Activated CD8-positive, alpha-beta memory T cell treated with anti-CD3 and anti-CD28 coated beads, Interleukin-2, amount 50 U/mL, for 24 hours (primary cell): Measurements from ENCODE around the gene COL23A1.

ENCODE experiments used
- DNase-seq: peaks from one replicate; pipeline ENCODE4 v3.0.0-alpha.2; 2020; ENCODE audit errors: extremely low read depth

COL23A1 gene

DNA sequence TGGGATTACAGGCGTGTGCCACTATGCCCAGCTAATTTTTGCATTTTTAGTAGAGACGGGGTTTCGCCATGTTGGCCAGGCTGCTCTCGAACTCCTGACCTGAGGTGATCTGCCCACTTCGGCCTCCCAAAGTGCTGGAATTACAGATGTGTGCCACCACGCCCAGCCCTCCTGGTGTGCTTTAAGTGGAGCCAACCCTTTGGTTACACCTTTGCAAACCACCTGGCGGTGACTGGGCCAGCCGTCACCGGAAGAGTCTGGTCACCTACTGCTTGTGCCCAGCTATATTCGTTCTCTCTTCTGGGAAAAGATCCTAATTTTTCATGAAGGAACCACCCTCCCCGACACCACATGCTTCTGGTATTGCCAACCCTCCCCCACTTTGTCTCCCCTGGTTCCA is 35.9 kb downstream of the COL23A1 start:
- no peak for DNase-seq

DNA sequence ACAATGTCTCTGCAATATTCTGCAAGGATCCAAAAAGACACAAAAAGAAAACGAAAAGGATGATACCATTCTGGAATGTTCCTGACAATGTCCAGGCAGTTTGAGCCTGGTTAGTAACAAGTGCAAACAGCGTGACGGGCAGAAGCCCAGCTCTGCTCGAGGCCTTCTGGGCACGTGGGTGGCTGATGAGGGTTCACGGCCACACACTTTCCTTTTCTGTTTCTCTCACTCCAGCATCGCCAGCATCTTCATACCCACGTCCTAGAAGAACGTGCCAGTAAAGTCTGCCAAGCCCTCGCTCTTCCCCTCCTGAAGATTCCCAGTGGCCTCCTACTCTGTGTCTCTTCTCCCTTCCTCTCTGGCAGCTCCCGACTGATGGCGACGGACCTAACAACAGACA is 36.7 kb downstream of the COL23A1 start:
- DNase-seq = no peak

DNA sequence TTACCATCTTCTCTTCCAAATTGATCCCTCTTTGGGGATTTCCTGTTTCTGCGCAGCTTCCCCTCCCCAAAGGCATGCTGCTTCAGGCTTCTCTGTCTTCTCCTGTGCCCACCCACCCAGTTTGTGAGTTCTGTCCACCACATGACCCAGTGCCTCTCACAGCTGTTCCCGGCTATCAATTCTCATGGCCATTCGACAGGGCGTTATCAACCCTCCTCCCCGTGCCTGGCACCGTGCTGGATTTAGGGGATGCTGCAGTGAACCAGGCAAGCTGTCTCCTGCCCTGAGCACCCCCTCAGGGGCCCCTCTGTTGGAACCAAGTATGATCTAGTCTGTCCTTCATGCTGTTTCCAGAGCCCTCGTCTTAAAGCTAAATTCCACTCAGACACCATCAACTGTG is 38.7 kb downstream of the COL23A1 start:
- no peak for DNase-seq

DNA sequence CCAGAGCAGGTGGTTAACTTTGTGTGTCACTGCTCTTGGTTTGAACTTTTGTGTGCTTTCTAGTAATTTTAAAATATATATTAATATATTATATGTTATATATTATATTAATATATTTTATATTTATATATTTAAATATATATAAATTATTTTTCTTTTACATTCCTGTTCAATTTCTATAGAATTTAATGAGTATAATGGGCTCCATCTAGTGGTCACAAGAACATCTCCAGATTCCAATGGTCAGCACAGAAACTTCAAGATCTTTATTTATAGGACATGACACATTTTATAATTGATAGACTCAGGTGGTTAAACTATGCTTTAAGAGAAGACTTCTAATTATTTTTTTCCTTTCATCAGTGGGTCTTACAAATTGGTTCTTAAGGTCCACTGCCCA is 39.1 kb downstream of the COL23A1 start:
- DNase-seq = no peak

DNA sequence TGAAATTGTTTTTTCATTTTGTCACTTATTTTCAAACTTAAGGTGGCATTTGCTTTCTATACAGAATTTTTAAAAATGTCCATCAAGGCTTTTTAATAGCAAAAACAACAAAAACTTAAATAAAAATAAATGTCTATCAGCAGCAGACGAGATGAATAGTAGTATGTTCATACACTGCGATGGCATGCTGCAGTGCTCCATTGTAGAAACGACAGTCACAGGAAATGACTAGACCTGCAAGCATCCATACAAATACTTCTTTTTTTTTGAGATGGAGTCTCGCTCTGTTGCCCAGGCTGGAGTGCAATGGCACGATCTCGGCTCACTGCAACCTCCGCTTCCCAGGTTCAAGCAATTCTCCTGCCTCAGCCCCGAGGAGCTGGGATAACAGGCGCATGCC is 41.4 kb downstream of the COL23A1 start:
- DNase-seq = no peak

DNA sequence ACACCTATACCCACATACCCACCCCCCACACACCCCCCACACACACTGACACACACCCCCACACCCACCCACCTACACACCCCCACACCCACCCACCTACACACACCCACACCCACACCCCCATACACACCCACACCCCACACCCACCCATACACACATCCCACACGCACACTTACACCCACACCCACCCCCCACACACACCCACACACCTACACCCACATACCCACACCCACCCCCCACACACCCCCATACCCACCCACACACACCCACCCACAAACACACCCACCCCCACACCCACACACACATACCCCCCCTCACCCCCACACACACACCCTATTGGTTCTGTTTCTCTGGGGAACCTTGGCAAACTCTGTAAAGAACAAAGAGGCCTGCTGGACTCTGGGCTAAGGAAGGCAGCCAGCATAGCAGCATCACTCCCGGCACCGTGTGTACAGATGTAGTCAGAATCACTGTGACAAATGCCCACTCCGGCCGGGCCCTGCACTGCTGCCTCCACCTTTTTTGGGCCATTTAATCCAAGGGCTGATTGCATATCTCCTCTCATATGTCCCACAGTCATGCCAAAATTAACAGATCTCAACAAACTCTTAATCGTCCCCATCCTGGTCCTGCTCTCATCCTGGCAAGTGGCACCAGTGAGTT is 42.3 kb downstream of the COL23A1 start:
- no peak for DNase-seq

DNA sequence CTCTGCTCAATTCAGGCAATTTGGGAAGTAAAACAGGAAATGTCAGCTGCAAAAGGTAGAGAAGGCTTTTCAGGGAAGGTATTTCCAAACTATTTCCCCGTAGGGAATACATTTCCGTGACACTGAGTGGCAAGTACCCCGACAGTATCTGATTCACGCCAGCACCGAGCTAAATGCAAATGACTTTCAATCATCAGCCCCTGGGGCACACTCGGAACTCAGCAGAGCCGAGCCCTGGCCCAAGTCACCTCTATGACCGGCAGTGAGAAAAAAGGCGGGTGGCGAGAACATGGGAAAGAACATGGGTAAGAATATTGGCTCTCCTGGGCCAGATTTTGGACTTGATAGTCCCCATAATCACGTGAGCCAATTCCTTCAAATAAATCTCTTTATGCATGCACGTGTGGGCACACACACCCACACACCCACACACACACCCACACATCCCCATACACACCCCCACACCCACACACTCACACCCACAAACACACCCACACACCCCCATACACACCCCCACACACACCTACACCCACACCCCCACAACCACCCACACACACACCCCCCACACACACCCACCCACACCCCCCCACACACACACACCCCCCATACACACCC is 43.0 kb downstream of the COL23A1 start:
- DNase-seq = no peak

DNA sequence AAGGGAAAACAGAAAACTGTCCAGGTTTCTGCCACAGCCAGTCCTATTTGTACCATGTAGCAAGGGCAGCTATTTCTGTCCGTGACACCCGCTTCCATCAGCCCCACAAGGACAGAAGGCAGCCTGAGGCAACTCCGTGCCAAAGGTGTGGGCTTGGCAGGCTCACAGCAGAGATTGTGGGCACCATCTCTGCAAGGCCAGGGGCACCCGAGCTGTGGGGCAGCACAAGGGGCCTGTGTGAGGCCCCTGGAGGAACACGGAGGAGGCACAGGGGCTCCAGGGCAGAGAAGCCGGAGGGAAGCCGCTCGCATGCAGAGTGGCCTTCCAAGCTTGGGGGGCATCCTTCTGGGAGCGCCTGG is 43.5 kb downstream of the COL23A1 start:
- DNase-seq = no peak

DNA sequence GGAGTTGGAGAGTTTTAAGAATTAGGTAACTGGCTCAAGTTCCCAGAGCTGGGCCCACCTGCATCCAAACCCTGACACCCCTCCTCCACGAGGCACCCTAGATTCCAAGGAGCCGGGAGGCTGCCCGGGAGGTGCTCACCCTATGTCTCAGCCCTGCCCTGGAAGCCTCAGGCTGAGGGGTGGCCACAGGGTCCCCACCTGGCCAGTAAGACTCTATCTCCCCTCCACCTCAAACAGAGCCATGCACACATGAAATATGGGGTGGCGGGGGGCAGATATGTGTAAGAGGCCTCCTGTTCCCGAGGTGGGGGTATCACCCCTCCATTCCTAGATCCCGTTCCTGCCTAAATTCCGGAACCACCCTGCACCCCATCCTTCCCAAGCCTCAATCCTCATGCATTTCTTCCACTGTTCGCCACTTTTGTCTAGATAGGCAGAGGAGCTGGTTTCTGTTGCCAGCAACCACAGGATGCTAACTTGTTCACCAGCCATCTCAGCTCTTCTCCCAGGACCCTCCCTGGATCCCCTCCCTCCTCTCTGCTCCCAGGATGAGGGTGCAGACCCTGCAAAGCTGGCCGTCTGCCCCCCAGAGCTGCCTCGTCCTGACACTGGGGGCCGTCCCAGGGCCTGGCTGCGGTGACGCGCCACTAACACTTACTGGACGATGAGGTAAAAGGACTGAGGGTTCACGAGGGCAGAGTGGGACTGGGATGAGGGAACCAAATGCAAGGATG is 44.1 kb downstream of the COL23A1 start:
- no peak for DNase-seq

DNA sequence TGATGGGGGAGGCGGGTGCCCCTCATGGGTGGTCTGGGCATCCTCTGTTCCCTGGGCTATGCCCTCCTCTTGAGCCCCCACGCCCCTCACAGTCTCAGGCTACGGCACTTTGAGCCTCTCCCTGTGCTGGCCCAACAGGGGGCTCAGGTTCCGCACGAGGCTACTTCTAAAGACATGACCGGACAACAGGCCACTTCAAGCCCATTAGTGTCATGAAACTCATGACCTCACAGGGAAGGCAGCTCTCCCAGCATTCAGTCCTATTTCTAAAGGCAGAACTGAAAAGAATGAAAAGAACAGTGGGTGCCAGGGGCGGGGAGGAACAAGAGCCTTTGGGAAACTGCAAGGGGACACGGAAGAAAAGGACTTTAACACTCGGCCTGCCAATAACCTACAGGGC is 45.0 kb downstream of the COL23A1 start:
- no peak for DNase-seq

DNA sequence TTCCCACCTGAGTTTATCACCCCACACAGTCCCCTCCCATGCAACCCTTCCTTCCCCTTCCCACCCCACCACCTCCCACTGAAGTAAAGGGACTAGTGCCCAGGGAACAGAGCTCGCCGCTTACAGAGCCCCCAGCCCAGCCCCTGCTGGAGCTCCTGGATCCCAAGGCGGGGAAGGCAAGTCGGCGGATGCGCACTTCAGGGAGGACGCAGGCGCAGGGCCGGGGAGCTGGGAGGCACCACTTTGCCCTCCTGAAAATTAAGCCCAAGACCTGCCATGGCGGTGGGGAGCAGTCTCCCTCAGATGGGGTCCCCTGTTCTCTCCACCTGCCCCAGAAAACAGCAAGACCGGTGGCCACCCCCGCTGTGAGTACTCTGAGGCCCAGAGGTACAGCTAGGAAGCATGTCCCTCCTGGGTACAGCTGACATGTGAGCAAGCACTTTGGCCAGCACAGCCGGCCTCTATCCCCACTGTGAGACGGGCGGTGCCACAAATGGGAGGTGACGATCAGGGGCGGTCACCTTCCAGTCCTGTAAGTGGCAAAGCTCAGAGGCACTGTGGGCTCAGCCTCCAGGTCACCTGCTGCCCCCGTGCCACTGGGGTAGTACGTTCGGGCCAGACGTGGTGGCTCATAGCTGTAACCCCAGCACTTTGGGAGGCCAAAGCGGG is 45.9 kb downstream of the COL23A1 start:
- no peak for DNase-seq

DNA sequence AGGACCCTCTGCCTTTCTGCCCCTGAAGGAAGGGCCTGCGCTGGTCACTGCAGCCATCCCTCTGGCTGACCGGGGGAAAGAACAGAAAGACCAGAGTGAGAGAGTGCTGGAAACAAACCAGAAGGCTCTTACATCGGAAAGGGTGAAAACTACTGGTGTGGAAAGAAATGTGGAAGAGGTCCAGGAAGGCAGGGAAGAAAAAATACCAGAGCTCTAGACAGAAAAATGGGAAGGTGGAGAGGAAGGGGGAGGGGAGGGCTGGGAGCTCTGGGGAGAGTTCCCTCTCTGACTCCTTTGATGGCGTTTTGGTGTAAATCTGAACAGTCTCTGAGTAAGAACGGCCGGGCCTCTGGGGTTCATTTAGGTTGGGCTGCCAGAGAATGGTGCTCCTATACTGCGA is 47.7 kb downstream of the COL23A1 start:
- DNase-seq = no peak

DNA sequence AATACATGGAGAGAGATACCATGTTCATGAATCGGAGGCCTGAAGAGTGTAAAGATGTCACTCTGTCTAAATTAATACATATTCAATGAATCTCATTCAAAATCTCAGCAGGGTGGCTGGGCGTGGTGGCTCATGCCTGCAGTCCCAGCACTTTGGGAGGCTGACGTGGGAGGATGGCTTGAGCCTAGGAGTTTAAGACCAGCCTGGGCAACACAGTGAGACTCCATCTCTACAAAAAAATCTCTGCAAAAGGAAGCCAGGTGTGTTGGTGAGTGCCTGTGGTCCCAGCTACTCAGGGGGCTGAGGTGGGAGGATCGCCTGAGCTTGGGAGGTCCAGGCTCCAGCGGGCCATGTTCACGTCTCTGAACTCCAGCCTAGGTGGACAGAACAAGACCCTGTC is 49.7 kb downstream of the COL23A1 start:
- no peak for DNase-seq

DNA sequence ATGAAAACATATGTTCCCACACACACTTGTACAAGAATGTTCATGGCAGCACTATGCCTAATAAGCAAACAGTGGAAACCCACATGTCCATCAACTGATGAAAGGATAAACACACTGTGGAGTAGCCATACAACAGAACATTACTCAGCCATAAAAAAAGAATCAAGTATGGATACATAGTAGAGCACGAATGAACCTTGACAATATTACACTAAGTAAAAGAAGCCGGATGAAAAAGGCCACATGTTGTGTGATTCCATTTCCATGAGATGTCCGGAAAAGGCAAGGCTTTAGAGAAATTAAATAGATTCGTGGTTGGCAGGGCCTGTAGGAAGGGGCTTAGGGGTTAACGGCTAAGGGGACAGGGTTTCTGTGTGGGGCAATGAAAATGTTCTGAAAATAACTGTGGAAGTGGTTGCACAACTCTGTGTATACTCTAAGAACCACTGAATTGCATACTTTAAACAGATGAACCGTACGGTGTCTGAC is 51.4 kb downstream of the COL23A1 start:
- no peak for DNase-seq

DNA sequence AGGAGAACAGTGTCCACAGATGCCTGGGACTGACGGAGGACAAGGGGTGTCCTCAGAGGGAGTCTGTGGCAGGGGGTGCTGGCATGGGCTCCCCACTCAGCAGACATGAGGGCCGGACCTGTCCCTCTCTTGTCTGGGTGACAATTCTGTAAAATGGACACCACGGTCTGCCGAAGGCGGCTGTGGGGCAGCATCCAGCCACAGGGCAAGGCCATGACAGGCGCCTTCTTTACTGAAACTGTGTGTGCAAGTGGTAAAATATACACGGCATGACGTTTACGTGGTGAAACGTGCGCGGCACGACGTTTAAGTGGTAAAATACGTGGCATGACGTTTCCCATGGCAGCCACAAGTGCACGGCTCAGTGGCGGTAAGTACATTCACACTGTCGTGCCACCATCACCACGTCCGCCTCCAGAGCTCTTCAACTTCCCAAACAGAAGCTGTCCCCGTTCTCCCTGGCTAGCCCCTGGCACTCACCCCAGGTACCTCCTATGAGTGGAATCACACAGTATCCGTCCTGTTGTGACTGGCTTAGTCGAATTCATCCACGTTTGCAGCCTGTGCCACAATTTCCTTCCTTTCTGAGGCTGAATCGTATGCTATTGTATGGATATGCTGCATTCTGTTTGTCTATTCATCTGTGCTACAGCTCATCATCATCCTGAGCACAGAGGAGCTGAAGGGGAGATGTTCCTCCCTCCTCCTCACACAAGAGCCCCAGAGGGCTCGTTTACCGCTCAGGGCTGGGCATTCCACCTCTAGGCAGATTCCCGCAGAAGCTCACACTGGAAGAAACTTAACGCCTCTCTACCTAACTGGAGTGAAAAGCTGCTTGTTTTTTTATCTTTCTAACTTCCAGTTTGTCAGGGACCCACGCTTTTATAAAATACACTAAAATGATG is 52.5 kb downstream of the COL23A1 start:
- no peak for DNase-seq

DNA sequence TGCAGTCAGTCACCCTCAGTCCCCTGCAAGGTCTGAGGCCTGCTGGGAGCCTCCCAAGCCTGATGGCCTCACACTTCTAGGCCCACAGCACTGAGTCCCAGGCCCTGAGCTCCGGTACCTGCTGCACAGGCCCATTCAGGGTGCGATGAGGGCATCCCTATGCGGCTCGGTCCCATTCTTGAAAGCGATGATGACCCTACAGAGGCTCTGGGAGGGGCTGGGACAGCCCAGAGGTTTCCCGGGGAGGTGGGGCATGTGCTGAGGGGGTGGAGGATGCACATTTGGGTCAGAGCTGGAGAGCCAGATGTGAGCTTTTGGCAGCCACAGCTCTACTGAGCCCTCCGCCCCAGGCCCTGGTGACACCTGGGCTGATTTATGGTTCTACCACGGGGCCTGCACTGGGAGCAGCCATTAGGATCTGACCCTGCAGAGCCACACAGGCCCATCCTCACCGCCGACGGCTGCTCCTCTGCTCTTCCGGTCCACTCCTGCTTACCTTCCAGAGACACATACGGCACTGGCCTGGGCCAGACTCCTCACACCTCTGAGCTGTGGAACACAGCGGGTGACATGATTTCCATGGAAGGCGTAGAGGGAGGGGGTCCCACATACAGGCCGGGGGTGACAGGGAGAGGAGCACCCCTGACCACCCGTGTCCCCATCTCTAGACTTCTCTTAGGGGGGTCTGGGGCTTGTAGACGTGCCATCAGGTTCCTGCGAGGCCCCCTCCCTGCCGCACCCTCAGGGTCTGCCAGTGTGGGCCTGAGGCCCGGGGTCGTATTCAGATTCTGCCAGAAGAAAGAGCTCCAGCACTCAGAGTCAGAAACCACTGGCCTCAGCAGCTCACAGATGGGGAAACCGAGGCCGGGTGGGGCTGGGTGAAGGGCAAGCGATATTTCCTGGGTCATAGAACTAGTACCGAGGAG is 53.4 kb downstream of the COL23A1 start:
- no peak for DNase-seq

DNA sequence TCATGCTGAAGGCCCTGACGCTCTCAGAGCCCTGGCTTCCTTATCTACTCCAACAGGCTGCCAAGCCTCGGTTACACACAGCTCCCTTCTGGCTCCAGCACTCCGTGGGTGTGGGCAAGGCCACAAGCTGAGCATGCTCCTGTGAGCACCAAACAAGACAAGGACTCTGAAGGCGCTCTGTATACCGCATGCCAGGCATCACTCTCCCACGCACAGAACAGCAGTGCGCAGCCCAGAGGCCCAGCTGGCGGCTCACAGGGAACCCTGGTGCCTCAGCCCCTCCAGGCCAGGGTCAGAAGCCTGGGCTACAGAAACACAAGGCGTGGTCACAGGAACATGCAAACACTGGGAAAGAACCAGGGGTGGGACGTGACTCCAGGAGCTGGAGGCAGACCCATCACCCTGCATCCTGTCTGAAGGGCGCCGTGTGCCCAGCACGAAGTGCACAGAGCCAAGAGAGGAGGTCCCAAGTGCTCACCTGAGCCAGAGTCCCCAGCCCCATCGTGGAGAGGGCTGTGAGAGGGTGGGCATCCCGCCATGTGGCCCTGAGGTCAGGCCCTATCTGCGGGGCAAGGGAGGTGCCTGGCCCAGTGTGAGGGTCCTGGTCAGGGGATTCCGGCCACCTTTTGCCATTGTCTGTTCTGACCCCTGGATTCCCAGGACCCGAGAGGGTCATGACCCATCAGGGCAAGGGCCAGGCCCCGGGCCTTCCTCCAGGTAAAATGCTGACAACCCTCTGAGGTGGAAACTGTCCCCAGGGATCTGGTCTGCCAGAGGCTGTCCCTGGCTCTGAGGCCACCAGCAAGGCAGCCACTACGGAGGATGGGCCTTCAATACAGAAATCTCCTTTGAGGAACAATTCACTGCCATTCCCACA is 54.7 kb downstream of the COL23A1 start:
- no peak for DNase-seq

DNA sequence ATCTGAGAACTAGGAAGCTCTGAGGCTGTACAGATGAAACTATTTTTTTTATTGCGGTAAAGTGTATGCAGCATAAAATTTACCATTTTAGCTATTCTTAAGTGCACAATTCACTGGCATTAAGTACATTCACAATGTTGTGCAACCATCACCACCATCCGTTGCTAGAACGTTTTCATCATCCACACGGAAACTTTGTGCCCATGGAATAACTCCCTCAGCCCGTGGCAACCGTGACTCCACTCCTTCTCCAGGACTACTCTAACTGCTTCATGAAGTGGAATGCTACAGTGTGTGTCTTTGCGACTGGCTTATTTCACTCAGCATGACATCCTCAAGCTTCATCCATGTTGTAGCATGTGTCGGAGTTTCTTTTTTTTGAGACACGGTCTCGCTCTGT is 57.1 kb downstream of the COL23A1 start:
- no peak for DNase-seq

DNA sequence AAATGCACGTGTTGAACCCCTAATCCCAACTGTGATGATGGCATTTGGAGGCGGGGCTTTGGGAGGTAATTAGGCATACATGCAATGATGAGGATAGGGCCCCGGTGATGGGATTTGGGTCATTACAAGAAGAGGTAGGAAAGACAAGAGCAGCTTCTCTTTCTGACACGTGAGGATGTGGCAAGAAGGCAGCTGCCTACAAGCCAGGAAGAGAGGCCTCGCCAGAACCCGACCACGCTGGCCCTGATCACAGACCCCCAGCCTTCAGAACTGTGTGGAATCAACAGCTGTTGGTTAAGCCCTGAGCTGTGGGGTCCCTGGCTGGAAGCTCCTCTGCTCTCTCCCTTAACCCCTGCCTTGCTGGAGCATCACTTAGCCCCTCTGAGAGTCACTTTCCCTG is 57.5 kb downstream of the COL23A1 start:
- DNase-seq = no peak

DNA sequence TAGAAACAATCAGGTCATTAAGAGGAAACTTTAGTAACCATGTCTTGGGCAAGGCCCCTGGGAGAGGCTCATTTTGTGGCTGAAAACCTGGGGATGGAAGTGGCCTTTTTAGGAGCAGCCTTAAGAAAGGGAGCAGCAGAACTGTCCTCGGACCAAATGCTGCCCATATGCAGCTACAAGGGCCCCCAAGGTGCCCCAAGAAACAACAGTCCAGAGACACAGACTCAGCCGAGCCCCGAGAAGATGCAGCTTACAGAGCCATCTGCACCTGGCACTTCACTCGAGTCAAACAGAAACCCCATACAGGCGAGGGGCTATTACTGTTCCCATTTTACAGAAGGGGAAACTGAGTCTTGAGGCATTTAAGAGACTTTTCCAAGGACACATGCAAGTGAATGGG is 58.0 kb downstream of the COL23A1 start:
- DNase-seq = no peak
